ENCODE measurements around the gene PRKACB. TPM values are rescaled to one million over a fixed set of nuclear protein-coding genes. Genes with fewer than 3 reads are reported as not detected.
A peak's percentile ranks its signal among the peaks of the same experiment; 100 is the strongest.
"Not testable (repeated sequence)": the region's sequence is repeated elsewhere in the genome, so short reads cannot be mapped to it uniquely, and the experiment has no call there.

PRKACB gene
- total RNA-seq, 1 donor from 2014 or later: 64.9 TPM

DNA sequence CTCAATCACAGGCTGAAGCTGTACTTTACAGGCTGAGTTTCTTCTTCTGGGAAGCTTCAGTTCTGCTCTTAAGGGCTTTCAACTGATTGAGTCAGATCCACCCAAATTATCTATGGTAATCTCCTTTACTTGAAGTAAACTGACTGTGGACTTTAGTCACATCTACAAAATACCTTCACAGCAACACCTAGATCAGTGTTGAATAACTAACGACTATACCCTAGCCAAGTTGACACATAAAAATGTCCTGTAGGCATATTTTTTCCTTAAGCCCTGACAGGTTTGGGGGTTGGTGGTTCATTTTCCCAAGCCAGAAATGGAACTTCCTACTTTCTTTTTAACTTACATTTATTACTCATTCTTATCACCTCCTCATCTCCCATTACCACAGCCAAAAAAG lies 42.9 kb upstream of the PRKACB start:
- H3K27me3 ChIP-seq (ENCODE audit: insufficient read depth, low read length): no peaks in the 10 kb centered on the region
- H3K27ac ChIP-seq (ENCODE audit: low read depth, low read length): no peak overlapping the region
- H3K9ac ChIP-seq (ENCODE audit: low read length): no peak overlapping the region
- H3K4me2 ChIP-seq (ENCODE audit: low read length): no peak overlapping the region
- H3K79me2 ChIP-seq (ENCODE audit: insufficient read depth, low read length): no peaks in the 10 kb centered on the region
- Mint-ChIP-seq H3K27ac (ENCODE audit: unreplicated experiment) (no peak overlapping the region), H3K9me3 (ENCODE audit: unreplicated experiment) (no peaks in the 10 kb centered on the region), H3K4me1 (ENCODE audit: low read depth, unreplicated experiment) (peaks cover 33% of the 10 kb centered on the region), H3K36me3 (ENCODE audit: low read depth, unreplicated experiment) (no peaks in the 10 kb centered on the region), H3K27me3 (ENCODE audit: low read depth, unreplicated experiment) (no peaks in the 10 kb centered on the region), H3K4me3 (ENCODE audit: unreplicated experiment) (no peak overlapping the region)
- H3K4me3 ChIP-seq (ENCODE audit: insufficient read depth, low read depth, low read length): no peak overlapping the region
- no peaks in the 10 kb centered on the region for H3K9me3 ChIP-seq (ENCODE audit: insufficient read depth, low read depth, low read length)
- H4K20me1 ChIP-seq (ENCODE audit: insufficient read depth, low read length): no peaks in the 10 kb centered on the region
- no peak for DNase-seq (ENCODE audit: low read depth)
- H3K36me3 ChIP-seq (ENCODE audit: insufficient read depth, low read length): no peaks in the 10 kb centered on the region
- no peak for FAIRE-seq
- no peak overlapping the region for H2AFZ ChIP-seq (ENCODE audit: low read depth, low read length)
- no peak for TF ChIP-seq EZH2 (IDR thresholded peaks at IDR 0.05; ENCODE audit: insufficient read depth, low read length)
- peaks cover 5% of the 10 kb centered on the region for H3K4me1 ChIP-seq (ENCODE audit: insufficient read depth, low read length)

- FAIRE-seq: peak; percentile 81
- no peak overlapping the region for H3K9ac ChIP-seq (ENCODE audit: low read length)
- no peak overlapping the region for H3K4me3 ChIP-seq (ENCODE audit: insufficient read depth, low read depth, low read length)
- peaks cover 10% of the 10 kb centered on the region for H3K4me1 ChIP-seq (ENCODE audit: insufficient read depth, low read length)
- H3K9me3 ChIP-seq (ENCODE audit: insufficient read depth, low read depth, low read length): no peaks in the 10 kb centered on the region
- peak overlapping the region; percentile 35 for H3K4me2 ChIP-seq (ENCODE audit: low read length)
- H3K79me2 ChIP-seq (ENCODE audit: insufficient read depth, low read length): no peaks in the 10 kb centered on the region
- H3K9me3 Mint-ChIP-seq (ENCODE audit: unreplicated experiment): peaks cover 6% of the 10 kb centered on the region
- TF ChIP-seq, protein P1, sequence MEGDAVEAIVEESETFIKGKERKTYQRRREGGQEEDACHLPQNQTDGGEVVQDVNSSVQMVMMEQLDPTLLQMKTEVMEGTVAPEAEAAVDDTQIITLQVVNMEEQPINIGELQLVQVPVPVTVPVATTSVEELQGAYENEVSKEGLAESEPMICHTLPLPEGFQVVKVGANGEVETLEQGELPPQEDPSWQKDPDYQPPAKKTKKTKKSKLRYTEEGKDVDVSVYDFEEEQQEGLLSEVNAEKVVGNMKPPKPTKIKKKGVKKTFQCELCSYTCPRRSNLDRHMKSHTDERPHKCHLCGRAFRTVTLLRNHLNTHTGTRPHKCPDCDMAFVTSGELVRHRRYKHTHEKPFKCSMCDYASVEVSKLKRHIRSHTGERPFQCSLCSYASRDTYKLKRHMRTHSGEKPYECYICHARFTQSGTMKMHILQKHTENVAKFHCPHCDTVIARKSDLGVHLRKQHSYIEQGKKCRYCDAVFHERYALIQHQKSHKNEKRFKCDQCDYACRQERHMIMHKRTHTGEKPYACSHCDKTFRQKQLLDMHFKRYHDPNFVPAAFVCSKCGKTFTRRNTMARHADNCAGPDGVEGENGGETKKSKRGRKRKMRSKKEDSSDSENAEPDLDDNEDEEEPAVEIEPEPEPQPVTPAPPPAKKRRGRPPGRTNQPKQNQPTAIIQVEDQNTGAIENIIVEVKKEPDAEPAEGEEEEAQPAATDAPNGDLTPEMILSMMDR (IDR thresholded peaks at IDR 0.05; ENCODE audit: insufficient read depth, low read depth, low read length): no peak
- no peak for TF ChIP-seq EZH2 (IDR thresholded peaks at IDR 0.05; ENCODE audit: insufficient read depth, low read length)
- no peaks in the 10 kb centered on the region for H3K27me3 Mint-ChIP-seq (ENCODE audit: low read depth, unreplicated experiment)
- H4K20me1 ChIP-seq (ENCODE audit: insufficient read depth, low read length): no peaks in the 10 kb centered on the region
- peak overlapping the region; percentile 29 for H3K27ac ChIP-seq (ENCODE audit: low read depth, low read length)
- H3K36me3 Mint-ChIP-seq (ENCODE audit: low read depth, unreplicated experiment): peaks cover 6% of the 10 kb centered on the region
- no peak overlapping the region for H3K4me3 Mint-ChIP-seq (ENCODE audit: unreplicated experiment)
- no peaks in the 10 kb centered on the region for H3K36me3 ChIP-seq (ENCODE audit: insufficient read depth, low read length)
- H2AFZ ChIP-seq (ENCODE audit: low read depth, low read length): no peak overlapping the region
- H3K27ac Mint-ChIP-seq (ENCODE audit: unreplicated experiment): peak overlapping the region; percentile 90
- H3K4me1 Mint-ChIP-seq (ENCODE audit: low read depth, unreplicated experiment): peaks cover 37% of the 10 kb centered on the region
- peak; percentile 96 for DNase-seq (ENCODE audit: low read depth)
- no peaks in the 10 kb centered on the region for H3K27me3 ChIP-seq (ENCODE audit: insufficient read depth, low read length)
Observed at GRCh38 chr1:84103197-84103992, 40.7 kb upstream of the PRKACB start.

DNA sequence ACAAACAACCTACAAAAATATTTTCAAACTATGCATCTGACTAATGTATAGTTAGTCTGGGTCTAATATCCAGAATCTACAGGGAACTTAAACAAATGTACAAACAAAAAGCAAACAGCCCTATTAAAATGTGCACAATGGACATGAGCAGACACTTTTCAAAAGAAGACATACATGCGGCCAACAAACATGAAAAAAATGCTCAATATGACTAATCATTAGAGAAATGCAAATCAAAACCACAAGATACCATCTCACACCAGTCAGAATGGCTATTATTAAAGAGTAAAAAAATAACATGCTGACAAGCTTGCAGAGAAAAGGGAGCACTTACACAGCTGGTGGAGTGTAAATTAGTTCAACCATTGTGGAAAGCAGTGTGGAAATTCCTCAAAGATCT lies 36.5 kb upstream of the PRKACB start:
- not testable (repeated sequence) for H4K20me1 ChIP-seq (ENCODE audit: insufficient read depth, low read length); H3K4me1 ChIP-seq (ENCODE audit: insufficient read depth, low read length); H3K36me3 ChIP-seq (ENCODE audit: insufficient read depth, low read length); H3K9me3 ChIP-seq (ENCODE audit: insufficient read depth, low read depth, low read length); H3K4me3 Mint-ChIP-seq (ENCODE audit: unreplicated experiment); H3K36me3 Mint-ChIP-seq (ENCODE audit: low read depth, unreplicated experiment); H2AFZ ChIP-seq (ENCODE audit: low read depth, low read length); H3K27me3 Mint-ChIP-seq (ENCODE audit: low read depth, unreplicated experiment); H3K9ac ChIP-seq (ENCODE audit: low read length); H3K4me3 ChIP-seq (ENCODE audit: insufficient read depth, low read depth, low read length); H3K9me3 Mint-ChIP-seq (ENCODE audit: unreplicated experiment); H3K27me3 ChIP-seq (ENCODE audit: insufficient read depth, low read length); H3K79me2 ChIP-seq (ENCODE audit: insufficient read depth, low read length)
- H3K4me1 Mint-ChIP-seq (ENCODE audit: low read depth, unreplicated experiment): peaks cover 26% of the 10 kb centered on the region
- H3K27ac ChIP-seq (ENCODE audit: low read depth, low read length): peak overlapping the region; percentile 32
- FAIRE-seq (peak; percentile 37), DNase-seq (ENCODE audit: low read depth) (peak; percentile 89)
- peak overlapping the region; percentile 57 for H3K4me2 ChIP-seq (ENCODE audit: low read length)
- peak overlapping the region; percentile 81 for H3K27ac Mint-ChIP-seq (ENCODE audit: unreplicated experiment)
